NCI-H1105 (cell line): ENCODE data around the gene PREX1.
A peak's percentile ranks its signal among the peaks of the same experiment; 100 is the strongest.
"Not testable (repeated sequence)": the region's sequence is repeated elsewhere in the genome, so short reads cannot be mapped to it uniquely, and the experiment has no call there.

ENCODE experiments used
- DNase-seq: peaks from one replicate; lab custom pipeline; 2025; lab: John Stamatoyannopoulos, UW

PREX1 gene

DNA sequence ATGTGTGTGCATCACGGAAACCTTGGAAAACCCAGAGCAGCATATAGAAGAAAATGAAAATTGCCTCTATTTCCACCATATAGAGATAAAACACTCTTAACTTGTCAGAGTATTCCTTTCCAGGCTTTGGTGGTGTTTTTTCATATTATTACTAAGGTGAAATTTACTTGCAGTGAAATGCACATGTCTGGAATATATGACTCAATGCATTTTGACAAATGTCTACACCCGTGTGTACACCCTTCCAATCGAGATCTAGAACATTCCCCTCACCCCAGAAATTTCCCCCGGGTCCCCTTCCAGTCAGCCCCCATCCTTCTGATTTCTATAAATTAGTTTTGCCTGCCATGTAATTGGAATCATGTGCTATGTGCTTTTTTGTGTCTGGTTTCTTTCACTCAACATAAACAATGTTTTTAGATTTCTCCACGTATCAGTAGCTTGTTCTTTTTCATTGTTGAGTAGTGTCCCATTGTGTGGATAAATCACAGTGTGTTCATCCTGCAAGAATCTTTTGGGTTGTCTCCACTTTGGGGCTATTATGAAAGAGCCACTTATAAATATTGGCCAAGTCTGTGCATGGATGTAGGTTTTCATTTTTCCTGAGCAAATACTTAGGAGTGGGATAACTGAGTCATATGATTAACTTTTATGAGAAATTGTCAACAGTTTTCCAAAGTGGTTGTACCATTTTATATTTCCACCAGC lies 19.9 kb upstream of the PREX1 start:
- DNase-seq: no peak

DNA sequence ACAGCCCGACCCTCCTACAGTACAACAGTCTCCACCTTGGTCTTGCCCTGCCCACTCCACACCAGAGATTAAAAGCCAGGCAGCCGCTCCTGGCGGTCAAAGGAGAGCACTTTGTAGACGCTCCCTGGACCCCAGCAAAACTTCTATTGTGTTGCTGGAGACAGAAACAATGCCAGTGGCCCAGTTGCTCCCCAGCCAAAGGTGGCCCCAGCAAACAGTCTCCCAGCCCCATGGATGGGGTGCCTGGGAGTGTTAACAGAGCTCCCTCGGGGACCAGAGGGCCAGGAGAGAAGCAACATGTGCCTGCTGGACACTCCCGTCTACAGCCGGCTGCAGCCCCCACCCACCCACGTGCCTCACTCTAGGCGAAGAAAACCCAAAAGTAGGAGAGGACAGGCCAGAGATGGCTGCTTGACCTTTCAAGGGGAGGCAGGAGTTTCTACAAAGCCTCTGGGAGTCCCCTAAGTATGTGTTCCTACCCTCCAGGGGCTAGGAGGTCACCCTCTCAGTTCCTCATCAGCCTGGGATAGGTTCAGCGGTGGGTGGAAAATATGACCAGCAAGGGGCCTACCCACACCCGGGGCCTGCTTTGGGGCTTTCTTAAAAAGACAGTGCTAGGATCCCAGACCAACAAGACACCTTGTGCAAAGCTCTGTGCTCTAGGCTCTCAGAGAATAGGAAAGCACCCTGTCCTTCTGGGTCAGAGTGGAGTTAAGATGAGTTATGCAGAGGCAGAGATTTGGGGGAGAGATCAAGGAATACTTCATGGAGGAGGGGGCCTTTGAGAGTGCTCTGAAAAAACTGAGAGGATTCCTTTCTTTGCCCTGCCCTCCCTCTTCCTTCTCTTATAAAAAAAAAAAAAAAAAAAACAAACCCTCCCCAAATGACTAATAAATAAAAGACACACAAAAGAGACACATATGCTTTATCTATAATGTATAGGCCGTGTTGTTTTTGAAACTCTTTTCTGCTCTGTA lies 19.0 kb upstream of the PREX1 start:
- no peak for DNase-seq

DNA sequence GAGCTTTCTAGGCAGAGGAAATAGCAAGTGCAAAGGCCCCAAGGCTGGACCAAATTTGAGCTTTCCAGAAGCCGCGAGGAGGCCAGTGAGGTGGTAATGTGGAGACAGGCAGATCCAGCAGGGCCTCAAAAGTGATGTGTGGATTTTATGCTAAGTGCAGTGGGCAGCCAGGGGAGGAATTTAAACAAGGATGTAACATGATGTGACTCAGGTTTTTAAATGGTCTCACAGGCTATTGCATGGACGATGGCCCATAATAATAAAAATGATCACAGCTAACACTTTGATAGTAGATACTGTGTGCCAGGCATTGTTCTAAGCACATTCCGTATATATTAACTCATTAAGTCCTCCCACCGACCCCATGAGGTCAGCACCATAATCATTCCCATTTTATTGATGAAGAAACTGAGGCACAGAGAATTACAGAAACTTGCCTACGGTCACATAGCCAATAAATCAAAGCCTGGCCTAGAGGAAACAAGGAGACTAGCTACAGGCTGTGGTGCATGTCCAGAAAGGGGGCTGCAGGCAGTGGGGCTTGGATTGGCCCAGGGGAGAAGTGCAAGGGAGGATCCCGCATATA lies 18.0 kb upstream of the PREX1 start:
- no peak for DNase-seq

DNA sequence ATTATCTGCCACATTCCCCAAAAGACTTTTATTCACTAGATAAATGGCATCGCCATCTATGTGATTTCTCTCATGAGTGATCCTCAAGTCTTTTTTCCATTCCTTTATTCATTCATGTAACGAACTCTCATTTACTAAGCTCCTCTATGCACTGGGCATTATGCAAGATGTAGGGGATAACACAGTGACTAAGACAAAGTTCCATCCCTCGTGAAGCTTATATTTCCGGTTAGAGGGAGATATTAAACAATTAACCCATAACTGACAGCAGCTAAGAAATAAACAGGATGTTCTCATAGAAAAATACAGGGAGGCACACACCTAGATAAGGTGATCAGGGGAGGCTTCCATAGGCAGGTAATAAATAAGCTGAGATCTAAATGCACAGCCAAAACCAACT lies 17.2 kb upstream of the PREX1 start:
- DNase-seq: no peak

DNA sequence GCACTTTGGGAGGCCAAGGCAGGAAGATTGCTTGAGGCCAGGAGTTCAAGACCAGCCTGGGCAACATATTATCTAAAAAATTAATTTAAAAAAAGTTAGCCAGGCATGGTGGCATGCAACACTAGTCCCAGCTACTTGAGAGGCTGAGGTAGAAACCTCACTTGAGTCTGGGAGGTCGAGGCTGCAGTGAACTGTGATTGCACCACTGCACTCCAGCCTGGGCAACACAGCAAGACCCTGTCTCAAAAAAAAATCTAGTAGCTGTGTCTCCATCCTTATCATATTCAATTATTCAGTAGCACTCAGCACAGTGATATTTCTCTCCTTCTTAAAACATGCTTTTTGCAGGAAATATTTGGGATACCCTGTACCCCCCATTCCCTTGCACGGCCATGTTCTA lies 16.1 kb upstream of the PREX1 start:
- not testable (repeated sequence) for DNase-seq

DNA sequence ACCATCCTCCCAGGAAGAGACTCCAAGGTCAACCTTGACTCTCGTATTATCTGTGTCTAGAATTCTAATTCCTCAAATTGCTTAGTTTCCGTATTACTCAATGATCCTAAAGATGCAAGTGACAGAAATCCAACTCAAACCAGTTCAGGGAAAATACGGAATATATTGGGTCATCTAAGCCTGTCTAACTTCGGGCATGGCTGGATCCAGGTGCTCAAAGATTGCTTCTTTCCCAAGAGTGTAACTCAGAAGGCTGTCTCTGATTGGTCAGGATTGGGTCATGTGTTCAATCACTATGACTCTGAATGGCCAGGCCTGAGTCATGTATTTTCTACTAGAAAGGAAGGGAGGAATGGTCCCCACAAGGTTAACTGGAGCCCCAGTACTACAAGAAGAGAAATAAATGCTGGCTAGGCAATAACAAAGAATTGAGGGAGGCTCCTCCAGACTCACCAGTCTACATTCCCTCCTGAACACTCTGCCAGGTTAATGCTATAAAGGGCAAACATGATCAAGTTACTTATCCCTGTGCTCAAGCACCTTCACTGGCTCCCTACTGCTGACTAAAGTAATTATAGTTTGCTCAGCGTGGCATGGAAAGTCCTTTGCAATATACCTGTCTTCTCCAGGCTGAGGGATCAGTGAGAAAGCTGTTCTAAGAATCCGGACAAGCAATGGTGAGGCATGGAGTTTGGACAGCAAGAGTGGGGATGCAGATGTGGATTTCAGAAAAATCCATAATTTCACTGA lies 15.4 kb upstream of the PREX1 start:
- no peak for DNase-seq

DNA sequence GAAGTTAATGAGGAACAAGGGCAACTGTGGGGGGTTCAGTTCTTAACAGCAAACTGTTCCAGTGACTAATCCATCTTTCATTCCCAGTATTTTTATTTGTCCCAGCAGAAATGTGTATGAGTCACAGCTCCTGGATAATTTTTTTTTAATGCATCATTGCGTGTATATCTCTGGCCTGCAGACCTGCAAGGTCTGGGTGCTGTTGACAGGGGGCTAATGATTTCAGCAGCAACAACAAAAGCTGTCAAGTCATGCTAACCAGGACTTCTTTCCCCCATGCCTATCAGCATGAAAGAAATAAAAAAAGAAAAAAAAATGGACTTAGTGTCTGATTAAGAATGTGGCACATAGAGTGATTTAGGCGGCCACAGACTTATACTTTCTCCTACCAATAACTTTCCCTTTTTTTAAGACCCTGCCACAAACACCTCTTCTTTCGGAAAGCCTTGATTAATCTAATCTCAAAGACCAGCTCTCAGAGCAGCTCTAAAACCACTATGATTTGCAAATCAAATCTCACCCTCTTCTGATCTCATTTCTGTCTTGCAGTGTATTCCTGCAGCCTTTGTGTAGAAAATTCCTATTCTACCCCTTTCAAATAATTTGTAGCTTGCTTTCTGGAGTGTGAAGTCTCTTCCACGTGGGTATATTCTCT lies 14.2 kb upstream of the PREX1 start:
- no peak for DNase-seq

DNA sequence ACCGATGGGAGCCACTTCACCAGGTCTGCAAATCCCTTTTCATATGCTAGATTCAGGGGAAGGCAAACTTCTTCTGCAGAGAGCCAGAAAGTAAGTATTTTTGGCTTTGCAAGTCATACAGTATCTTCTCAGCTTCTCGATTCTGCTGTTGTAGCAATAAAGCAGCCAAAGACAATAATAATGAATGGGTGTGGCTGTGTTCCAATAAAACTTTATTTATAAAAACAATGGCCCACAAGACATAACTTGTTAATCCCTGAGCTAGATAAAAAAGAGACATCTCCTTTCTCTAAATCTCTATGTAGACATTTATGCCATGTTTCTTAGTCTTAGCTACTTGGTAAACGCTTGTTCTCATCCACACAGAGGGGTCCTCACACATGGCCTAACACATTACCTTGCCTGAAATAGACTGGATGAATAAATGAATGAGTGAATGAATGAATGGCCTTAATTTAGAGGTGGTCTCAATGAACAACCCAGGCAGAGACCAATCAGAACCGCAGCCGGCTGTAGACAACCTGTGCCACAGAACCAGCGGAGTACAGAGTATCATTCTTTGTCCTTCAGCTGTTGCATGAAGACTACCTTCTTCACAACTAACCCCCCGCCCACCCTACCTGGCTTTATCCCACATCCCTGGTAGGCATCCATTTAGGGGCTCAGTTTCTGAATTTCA lies 13.5 kb upstream of the PREX1 start:
- no peak for DNase-seq

DNA sequence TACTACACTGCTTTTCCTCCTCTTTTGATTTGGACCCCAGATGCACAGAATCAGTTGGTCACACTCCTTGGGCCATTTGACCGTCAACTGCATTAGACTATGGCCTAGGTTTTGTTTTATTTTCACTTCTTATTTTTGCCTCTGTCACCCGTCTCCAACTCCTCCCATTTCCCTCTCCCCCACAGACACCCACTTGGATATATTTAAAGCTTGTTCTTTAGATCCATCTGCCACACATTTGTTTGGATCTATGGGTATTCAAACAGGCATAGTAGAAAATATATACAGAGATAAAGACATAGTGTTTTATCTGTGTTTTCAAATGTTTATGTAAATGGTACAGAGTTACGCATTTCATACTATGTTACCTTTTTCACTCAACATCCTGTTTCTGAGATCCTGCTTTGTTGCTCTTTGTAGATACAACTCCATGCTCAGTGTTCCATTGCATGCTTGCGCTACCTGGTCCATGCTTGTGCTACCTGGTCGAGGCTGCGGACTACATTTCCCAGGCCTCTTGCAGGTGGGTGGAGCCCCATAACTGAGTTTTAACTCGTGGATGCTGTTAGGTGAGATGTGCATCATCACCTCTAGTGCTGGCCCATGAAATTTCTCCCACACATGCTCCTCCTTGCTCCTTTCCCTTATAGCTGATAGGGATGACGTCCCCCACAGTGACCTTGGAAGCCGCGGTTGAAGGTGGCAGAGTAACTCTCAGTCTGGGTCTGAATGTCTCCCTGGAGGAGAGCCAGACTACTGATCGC lies 11.5 kb upstream of the PREX1 start:
- no peak for DNase-seq

DNA sequence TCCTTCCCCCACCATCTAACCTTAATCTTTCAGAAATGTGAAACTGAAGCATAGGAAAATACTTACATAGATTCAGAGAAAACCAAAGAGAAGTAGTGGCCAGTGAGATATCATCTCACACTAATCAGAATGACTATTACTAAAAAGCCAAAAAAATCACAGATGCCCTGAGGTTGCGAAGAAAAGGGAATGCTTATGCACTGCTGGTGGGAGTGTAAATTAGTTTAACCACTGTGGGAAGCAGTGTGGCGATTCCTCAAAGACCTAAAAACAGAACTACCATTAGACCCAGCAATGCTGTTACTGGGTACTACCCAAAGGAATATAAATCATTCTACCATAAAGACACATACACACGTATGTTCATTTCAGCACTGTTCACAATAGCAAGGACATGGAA lies 9.2 kb upstream of the PREX1 start:
- no peak for DNase-seq

DNA sequence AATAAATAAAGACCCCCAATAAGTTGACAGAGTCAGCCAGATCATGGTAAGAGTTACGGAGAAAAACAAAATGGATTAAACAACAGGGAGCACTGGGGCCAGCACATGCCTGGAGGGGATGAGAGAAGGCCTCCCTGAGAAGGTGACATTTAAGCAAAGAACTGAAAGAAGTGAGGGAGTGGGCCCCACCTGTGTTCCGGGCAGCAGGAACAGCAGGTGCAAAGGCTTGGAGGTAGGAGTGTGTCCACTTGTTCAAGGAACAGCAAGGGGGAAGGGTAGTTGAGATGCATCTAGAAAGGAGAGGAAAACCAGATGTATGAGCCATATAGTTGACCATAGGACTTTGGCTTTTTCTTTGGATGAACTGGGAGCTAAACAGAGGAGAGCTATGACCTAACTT lies 7.6 kb upstream of the PREX1 start:
- no peak for DNase-seq

DNA sequence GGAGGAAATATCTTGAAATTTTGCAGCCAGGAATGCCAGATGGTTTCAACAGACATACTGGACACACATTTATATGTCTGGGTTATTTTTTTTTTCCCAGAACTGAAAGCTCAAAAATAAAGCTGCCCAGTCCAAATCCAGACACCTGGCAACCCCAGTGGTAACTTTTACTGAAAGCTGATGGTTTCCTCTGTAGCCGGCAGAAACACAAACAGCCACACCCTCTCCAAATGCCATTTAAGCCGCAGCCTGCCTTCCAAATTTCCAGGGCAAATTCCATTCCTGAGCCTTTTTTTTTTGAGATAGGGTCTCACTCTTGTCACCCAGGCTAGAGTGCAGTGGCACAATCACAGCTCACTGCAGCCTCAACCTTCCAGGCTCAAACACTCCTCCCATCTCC lies 6.5 kb upstream of the PREX1 start:
- no peak for DNase-seq

DNA sequence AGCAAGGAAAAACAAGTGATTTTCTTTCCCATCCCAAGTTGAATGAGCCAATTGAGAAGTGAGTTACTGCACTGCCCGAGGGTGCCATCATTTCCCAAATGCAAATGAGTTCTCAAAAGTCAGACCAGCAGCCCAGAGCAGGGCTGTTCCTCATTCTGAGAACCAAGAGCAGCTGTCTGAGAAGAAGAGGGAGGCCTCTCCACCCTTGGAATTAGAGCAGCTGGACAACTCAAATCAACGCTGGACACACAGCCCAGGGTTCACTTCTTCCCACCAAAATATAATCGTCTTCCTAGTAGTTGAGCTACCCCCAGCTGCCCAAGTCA lies 4.6 kb upstream of the PREX1 start:
- DNase-seq: no peak

DNA sequence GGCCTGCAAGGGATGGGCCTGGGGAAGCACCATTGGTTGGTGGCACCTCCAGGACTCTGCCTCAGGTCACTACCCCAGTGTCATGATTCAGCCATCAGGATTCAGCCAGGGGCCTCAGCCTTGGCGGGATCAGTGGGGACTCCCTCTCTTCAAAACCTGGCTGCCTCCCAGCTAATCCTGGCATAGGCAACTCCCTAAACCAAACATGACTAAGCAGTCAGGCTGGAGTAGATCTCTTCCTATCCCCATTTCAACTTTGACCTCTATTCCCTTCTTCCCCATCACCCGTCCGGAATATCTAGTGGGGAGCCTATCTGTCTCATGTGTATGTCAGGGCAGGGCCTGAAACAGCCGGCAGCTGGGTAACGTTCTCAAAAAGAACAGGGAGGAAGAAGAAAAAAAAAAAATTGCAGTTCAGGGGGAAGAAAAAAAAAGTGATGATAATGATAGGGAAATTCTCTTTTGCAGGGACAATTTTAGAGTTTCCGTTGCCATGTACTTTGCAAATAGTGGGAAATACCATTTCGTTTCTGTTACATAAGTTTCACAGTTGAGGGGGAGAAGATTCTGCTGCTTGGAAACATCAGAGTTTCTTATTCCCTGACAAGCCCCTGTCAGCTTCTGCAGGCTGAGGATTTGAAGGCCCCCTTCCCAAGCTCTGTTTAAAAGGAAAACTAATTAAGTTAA lies 4.1 kb upstream of the PREX1 start:
- DNase-seq: no peak

DNA sequence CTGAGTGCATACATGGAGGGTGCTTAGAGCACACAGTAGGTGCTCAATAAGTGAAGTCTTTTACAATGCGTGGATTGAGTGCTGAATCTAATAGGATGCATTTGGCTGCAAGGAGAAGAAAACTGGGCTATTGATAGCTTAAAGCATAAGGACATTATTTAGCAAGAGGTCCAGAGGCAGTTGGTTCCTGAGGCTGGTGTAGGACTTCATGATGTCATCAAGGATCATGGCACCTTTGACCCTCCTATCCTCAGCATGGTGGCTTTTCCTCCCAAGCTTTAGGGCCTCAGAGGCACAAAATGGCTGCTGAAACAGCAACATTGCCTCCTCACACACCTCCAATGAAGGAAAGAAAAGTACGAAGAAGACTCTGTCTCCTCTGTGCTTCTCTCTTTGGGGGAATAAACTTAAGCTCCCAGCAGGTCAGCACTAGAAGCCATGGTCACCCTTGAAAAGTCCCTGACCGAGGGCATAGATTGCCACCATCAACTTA lies 3.1 kb upstream of the PREX1 start:
- no peak for DNase-seq

DNA sequence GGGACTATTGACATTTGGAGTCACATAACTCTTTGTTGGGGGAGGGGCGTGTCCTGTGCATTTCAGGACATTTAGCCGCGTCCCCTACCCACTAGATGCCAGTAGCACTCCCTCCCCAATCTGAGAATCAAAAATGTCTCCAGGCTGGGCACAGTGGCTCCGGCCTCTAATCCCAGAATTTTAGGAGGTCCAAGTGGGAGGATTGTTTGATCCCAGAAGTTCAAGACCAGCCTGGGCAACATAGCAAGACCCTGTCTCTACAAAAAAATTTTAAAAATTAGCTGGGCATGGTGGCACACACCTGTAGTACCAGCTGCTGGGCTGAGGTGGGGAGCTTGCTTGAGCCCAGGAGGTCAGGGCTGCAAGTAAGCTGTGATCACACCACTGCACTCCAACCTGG lies 2.1 kb upstream of the PREX1 start:
- DNase-seq: no peak

DNA sequence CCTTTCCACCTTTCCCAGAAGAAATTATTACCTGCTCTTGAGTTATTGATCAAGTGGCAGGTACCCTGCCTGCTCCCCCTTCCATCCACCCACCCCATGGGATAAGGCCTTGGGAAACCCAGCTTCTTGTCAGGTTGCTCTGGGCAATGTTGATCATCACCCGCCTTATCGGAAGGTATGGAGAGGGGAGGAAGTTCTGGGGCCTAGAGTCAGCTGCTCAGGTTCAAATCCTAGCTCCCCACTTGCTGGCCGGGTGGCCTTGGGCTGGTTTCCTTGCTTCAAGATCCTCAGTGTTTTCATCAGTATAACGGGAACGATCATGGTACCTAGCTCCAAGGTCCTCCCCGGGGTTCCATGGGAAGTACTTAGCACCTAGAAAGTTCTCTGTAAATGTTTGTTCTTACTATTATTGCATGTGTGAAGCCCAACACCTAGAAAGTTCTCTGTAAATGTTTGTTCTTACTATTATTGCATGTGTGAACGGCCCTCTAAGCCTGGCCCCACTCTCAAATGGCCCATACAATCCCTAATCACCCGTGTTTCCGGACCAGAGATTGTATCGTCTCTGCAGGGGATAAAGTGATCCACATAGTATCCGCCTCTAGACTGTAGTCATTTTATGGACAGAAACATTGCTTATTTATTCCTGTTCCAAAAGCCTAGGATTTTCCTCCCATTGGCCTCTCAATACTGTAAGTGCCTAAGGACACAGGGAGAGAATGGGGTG lies 1.1 kb upstream of the PREX1 start:
- no peak for DNase-seq

DNA sequence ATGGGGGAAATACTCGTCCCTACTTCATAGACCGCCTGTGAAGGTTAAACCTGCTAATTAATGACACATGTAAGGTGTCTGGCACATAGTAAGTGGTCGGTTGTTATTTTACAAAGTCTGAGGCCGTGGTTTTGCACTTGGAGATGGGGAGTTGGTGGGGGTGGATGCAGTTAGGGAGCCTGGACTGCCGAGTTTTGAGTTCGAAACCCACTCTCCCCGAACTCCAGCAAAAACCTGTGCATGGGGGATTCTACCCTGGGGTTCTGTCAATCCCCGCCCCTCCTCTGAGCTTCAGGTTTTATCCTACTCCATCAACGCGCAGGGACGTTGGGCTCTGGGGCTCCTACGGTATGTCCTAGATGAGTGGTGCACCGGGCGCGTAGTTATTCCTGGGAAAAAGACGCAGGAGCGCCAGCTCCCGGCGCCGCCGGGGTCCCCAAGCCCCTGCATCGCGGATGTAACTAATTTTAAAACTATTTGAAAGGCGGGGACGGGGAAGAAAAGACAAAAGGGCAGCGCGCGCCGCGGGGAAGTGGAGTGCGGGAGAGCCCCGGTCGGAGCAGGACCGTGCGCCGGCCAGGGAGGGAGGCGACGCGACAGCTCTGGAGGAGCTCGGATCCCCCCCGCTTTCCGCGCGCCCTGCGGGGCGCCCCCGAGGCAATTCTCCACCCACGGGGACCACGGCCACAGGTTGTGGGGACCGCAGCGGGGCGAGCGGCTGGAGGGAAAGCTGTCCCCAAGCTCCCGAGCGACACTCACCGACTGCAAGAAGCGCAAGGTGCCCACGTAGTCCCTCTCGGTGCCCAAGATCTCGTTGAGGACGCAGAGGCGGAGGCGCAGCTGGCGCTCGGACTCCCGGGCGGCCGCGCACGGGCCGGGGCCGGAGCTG lies 672 bp downstream of the PREX1 start:
- DNase-seq: peak; percentile 38
